Mesenchymal stem cell (in vitro differentiated cells and primary cell): Measurements from ENCODE around the gene GMPR.
A peak's percentile ranks its signal among the peaks of the same experiment; 100 is the strongest.

Experiments
- DNase-seq: peaks from one replicate; pipeline ENCODE4 v3.0.0-alpha.2; 2013
- H2AFZ ChIP-seq: one replicate; pipeline ENCODE4 v1.6.1; 2013; ENCODE audit warnings: low read depth, mild to moderate bottlenecking, control low read depth, inconsistent platforms, low read length, moderate library complexity
- H2AK5ac ChIP-seq: 2 replicates; pipeline ENCODE4 v1.6.1; 2013; ENCODE audit warnings: low read length, moderate library complexity, mild to moderate bottlenecking, inconsistent platforms; ENCODE audit not compliant: severe bottlenecking
- H2BK120ac ChIP-seq: one replicate; pipeline ENCODE4 v1.6.1; 2013; ENCODE audit warnings: low read depth, mild to moderate bottlenecking, inconsistent platforms, low read length, moderate library complexity
- H2BK12ac ChIP-seq, 2 experiments: one replicate each; pipeline ENCODE4 v1.6.1; 2013; ENCODE audit warnings: inconsistent platforms in 2 of 2, low read length in 2 of 2, mild to moderate bottlenecking in 2 of 2, moderate library complexity in 2 of 2, control low read depth in 1 of 2
- H2BK15ac ChIP-seq: one replicate; pipeline ENCODE4 v1.6.1; 2013; ENCODE audit warnings: mild to moderate bottlenecking, low read depth, inconsistent platforms; ENCODE audit not compliant: poor library complexity, severe bottlenecking
- H2BK5ac ChIP-seq: 2 replicates; pipeline ENCODE4 v1.6.1; 2013; ENCODE audit warnings: low read depth, mild to moderate bottlenecking, low read length, control low read depth, inconsistent platforms; ENCODE audit not compliant: poor library complexity, severe bottlenecking
- H3K14ac ChIP-seq, 2 experiments: one replicate each; pipeline ENCODE4 v1.6.1; 2013; ENCODE audit warnings: inconsistent platforms in 2 of 2, low read length in 2 of 2, control low read depth in 1 of 2, mild to moderate bottlenecking in 1 of 2, moderate library complexity in 1 of 2
- H3K18ac ChIP-seq, 2 experiments: one replicate each; pipeline ENCODE4 v1.6.1; 2013; ENCODE audit warnings: inconsistent platforms in 2 of 2, low read length in 2 of 2, control low read depth in 1 of 2, low read depth in 1 of 2, mild to moderate bottlenecking in 1 of 2
- H3K23ac ChIP-seq, 2 experiments: one replicate each; pipeline ENCODE4 v1.6.1; 2013; ENCODE audit warnings: inconsistent platforms in 2 of 2, low read length in 2 of 2, mild to moderate bottlenecking in 2 of 2, moderate library complexity in 2 of 2, control low read depth in 1 of 2
- H3K27ac ChIP-seq: 2 replicates; pipeline ENCODE4 v1.5.1; 2013; ENCODE audit warnings: mild to moderate bottlenecking, moderate library complexity, low read length, control low read depth, inconsistent platforms; ENCODE audit not compliant: poor library complexity, severe bottlenecking
- H3K27me3 ChIP-seq, 2 experiments: 2 replicates each; pipeline versions ENCODE4 v1.6.1 to v1.7.0; 2013; ENCODE audit warnings: low read length in 2 of 2, mild to moderate bottlenecking in 2 of 2, moderate library complexity in 2 of 2, control low read depth in 1 of 2, inconsistent platforms in 1 of 2; ENCODE audit not compliant: control insufficient read depth in 1 of 2, insufficient read depth in 1 of 2
- H3K36me3 ChIP-seq, 2 experiments: 2 replicates each; pipeline versions ENCODE4 v1.6.1 to v1.7.0; 2013; ENCODE audit warnings: low read length in 2 of 2, control low read depth in 1 of 2, inconsistent platforms in 1 of 2, low read depth in 1 of 2, mild to moderate bottlenecking in 1 of 2; ENCODE audit not compliant: insufficient read depth in 2 of 2, control insufficient read depth in 1 of 2
- H3K4ac ChIP-seq, 2 experiments: one replicate each; pipeline ENCODE4 v1.6.1; 2013; ENCODE audit warnings: inconsistent platforms in 2 of 2, low read length in 2 of 2, mild to moderate bottlenecking in 2 of 2, moderate library complexity in 2 of 2, control low read depth in 1 of 2, low read depth in 1 of 2
- H3K4me1 ChIP-seq: 2 replicates; pipeline ENCODE4 v1.6.1; 2013; ENCODE audit warnings: low read depth, low read length, control low read depth; ENCODE audit not compliant: control insufficient read depth, insufficient read depth
- H3K4me2 ChIP-seq: 2 replicates; pipeline ENCODE4 v1.6.1; 2013; ENCODE audit warnings: low read length, mild to moderate bottlenecking, inconsistent platforms; ENCODE audit not compliant: poor library complexity, severe bottlenecking
- H3K4me3 ChIP-seq, 2 experiments: 2 replicates each; pipeline versions ENCODE4 v1.5.1 to v1.7.0; 2013; ENCODE audit warnings: low read length in 2 of 2, mild to moderate bottlenecking in 2 of 2, control low read depth in 1 of 2, low read depth in 1 of 2; ENCODE audit not compliant: insufficient read depth in 1 of 2
- H3K79me1 ChIP-seq: replicated peaks from 2 replicates; pipeline ENCODE4 v1.6.1; 2013; ENCODE audit warnings: mild to moderate bottlenecking, control low read depth, low read length, inconsistent platforms; ENCODE audit not compliant: poor library complexity, severe bottlenecking
- H3K9ac ChIP-seq: 2 replicates; pipeline ENCODE4 v1.7.0; 2013; ENCODE audit warnings: mild to moderate bottlenecking, low read length, moderate library complexity
- H3K9me3 ChIP-seq: 2 replicates; pipeline ENCODE4 v1.7.0; 2013; ENCODE audit warnings: mild to moderate bottlenecking, low read length; ENCODE audit not compliant: control insufficient read depth
- H4K8ac ChIP-seq: one replicate; pipeline ENCODE4 v1.6.1; 2013; ENCODE audit warnings: inconsistent platforms, mild to moderate bottlenecking, low read length, moderate library complexity
- H4K91ac ChIP-seq: one replicate; pipeline ENCODE4 v1.6.1; 2013; ENCODE audit warnings: mild to moderate bottlenecking, low read length, inconsistent platforms
- WGBS: methylation state at CpG from one replicate; pipeline ENCODE4 v1.1.7; 2013; ENCODE audit warnings: mixed read lengths; 5-methylcytosine and 5-hydroxymethylcytosine counted together

The GMPR gene

DNA sequence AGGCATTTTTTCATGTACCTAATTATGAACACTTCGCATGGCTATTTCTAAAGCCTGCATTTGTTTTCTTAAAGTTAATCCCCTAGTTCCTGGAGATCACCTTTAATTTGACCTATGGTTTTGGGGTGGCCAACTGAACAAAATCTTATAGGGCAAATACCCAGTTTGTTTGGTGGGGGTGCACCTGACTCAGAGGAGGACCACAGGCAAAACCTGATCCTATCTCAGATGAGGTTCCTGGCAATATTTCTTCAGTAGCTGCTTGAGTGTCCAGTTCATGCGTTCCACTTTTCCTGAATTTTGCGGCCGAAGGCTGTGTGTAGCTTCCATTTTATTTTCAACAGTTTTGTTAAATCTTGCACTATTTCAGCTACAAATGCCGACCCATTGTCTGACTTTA is 10.3 kb upstream of the GMPR start:
- Histone ChIP-seq H2AK5ac (no peak overlapping the region), H3K4me2 (no peak overlapping the region), H2AFZ (no peak overlapping the region), H3K18ac (no peak overlapping the region), H3K4ac (no peak overlapping the region), H2BK120ac (no peak overlapping the region), H3K27me3 (peaks cover 22 to 26% of the 10 kb centered on the region in 2 experiments), H3K9ac (no peak overlapping the region), H3K14ac (no peak overlapping the region), H3K4me1 (peaks cover 2% of the 10 kb centered on the region), H3K4me3 (no peak overlapping the region), H3K9me3 (no peaks in the 10 kb centered on the region), H3K27ac (no peak overlapping the region), H3K79me1 (no peaks in the 10 kb centered on the region), H2BK15ac (no peak overlapping the region), H2BK5ac (no peak overlapping the region), H2BK12ac (no peak overlapping the region), H3K23ac (no peak overlapping the region), H4K8ac (no peak overlapping the region), H4K91ac (no peak overlapping the region), H3K36me3 (no peaks in the 10 kb centered on the region)
- no peak for DNase-seq
- 96% methylated on average over 4 of the region's 5 CpGs for WGBS

DNA sequence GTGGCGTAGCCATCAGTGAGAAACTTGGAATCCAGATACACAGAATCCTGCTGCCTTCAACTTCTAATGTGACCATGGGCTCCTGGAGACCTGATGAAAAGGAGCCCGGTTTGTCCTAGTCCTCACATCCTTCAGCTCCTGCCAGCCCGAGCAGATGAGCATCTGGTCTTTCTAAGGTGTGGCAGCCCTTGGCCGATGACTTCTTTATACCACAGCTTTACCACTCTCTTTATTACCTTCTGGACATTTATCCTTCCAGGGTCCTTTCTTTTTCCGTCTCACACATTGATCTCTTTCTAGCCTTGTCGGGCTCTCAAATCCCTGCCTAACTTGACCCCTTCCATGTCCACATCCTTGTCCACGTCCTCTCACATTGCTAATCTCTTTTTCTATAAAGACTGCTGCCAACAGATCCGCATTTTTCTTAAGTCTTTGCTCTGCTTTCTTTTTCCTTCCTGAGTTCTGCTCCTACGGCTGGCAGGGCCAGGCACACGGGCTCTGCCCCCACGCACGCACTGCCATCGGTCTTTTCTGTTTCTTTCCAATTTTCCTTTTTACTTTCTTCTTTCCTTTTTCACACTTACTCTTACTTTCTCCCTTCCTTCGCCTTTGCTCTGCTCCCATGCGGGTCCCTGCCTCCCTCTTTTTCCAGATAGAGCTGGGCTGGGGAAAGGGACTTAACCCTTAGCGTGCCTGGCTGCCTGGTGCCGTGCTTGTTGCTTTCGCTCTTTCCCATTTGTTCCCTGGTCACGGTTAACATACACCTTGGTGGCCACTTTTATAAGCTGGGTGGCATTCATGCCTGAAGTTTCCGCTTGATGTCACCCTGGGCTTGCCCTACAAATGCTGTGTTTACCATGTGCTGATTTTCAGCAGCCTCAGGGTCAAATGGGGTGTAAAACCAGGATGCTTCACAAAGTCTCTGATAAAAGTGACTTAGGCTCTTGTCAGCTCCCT is 9.4 kb upstream of the GMPR start:
- DNase-seq, result no peak
- peaks cover 2% of the 10 kb centered on the region for H3K4me1 ChIP-seq
- H2BK5ac ChIP-seq, result no peak overlapping the region
- H2BK12ac ChIP-seq, result peak overlapping the region in 1 of 2 experiments; percentile 63
- peaks cover 22 to 26% of the 10 kb centered on the region in 2 experiments for H3K27me3 ChIP-seq
- no peaks in the 10 kb centered on the region for H3K36me3 ChIP-seq
- H2AFZ ChIP-seq, result no peak overlapping the region
- no peak overlapping the region for H2BK15ac ChIP-seq
- 75% methylated on average over 19 of the region's 20 CpGs for WGBS
- H3K9me3 ChIP-seq, result no peaks in the 10 kb centered on the region
- H3K4me3 ChIP-seq, result peak overlapping the region in 1 of 2 experiments; percentile 72
- no peak overlapping the region for H4K91ac ChIP-seq
- peak overlapping the region in 1 of 2 experiments; percentile 28 for H3K18ac ChIP-seq
- no peaks in the 10 kb centered on the region for H3K79me1 ChIP-seq
- H3K4me2 ChIP-seq, result no peak overlapping the region
- no peak overlapping the region for H3K23ac ChIP-seq
- H2AK5ac ChIP-seq, result no peak overlapping the region
- no peak overlapping the region for H2BK120ac ChIP-seq
- H3K9ac ChIP-seq, result peak overlapping the region; percentile 67
- peak overlapping the region; percentile 5 for H4K8ac ChIP-seq
- H3K27ac ChIP-seq, result no peak overlapping the region
- H3K14ac ChIP-seq, result no peak overlapping the region
- H3K4ac ChIP-seq, result no peak overlapping the region

DNA sequence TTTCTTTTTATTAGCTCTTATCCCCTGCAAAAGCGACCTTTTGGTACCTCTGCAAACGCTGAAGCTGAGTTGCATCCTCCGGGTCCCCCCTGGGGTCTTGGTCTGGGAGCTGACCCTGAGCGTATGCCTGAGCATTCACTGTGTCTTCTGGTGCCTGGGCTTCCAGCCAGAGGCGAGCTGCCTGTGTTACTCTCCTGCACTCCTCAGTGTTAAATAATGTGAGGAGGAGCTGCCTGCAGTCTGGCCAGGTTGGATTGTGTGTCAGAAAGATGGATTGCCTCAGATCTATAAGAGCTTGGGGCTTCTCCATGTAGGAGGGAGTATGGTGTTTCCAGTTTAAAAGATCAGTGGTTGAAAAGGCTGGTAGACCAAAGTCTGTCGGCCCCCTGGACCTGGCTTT is 8.7 kb upstream of the GMPR start:
- peaks cover 2% of the 10 kb centered on the region for H3K4me1 ChIP-seq
- H4K8ac ChIP-seq, result no peak overlapping the region
- no peaks in the 10 kb centered on the region for H3K79me1 ChIP-seq
- no peak overlapping the region for H2BK12ac ChIP-seq
- H3K4me3 ChIP-seq, result peak overlapping the region in 1 of 2 experiments; percentile 72
- peak overlapping the region in 1 of 2 experiments; percentile 21 for H3K18ac ChIP-seq
- no peak overlapping the region for H3K4ac ChIP-seq
- H3K14ac ChIP-seq, result no peak overlapping the region
- H3K9me3 ChIP-seq, result no peaks in the 10 kb centered on the region
- no peak overlapping the region for H3K23ac ChIP-seq
- 62% methylated on average over 6 of the region's 6 CpGs for WGBS
- H4K91ac ChIP-seq, result no peak overlapping the region
- H3K36me3 ChIP-seq, result no peaks in the 10 kb centered on the region
- H2BK120ac ChIP-seq, result no peak overlapping the region
- DNase-seq, result no peak
- H3K9ac ChIP-seq, result peak overlapping the region; percentile 67
- no peak overlapping the region for H3K27ac ChIP-seq
- no peak overlapping the region for H2AFZ ChIP-seq
- H2AK5ac ChIP-seq, result no peak overlapping the region
- H2BK5ac ChIP-seq, result no peak overlapping the region
- peaks cover 22 to 26% of the 10 kb centered on the region in 2 experiments for H3K27me3 ChIP-seq
- H3K4me2 ChIP-seq, result no peak overlapping the region
- H2BK15ac ChIP-seq, result no peak overlapping the region

DNA sequence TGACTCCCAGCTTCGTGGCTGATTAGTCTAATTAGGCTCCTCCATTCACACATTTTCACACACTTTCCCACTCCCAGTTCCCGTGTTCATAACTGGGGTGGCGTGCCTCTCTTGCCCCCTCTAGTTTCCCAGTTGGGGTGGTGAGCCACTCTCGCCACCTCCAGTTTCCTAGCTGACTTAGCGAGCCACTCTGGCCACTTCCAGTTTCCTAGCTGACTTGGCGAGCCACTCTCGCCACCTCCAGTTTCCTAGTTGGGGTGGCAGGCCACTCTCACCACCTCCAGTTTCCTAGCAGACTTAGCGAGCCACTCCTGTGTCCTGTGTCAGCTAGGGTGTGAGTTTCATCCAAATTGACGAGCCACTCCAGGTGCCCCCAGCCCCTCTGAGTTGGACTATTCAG is 7.4 kb upstream of the GMPR start:
- H3K9ac ChIP-seq, result no peak overlapping the region
- no peak overlapping the region for H2BK5ac ChIP-seq
- H3K18ac ChIP-seq, result no peak overlapping the region
- no peak overlapping the region for H4K91ac ChIP-seq
- peak overlapping the region; percentile 15 to 28 for H2BK12ac ChIP-seq
- no peak overlapping the region for H3K14ac ChIP-seq
- H3K9me3 ChIP-seq, result no peaks in the 10 kb centered on the region
- H2AFZ ChIP-seq, result no peak overlapping the region
- no peak overlapping the region for H2BK120ac ChIP-seq
- H3K27me3 ChIP-seq, result peaks cover 22 to 26% of the 10 kb centered on the region in 2 experiments
- no peak overlapping the region for H3K4ac ChIP-seq
- peak overlapping the region; percentile 41 for H2BK15ac ChIP-seq
- H3K4me1 ChIP-seq, result peaks cover 2% of the 10 kb centered on the region
- no peak overlapping the region for H3K27ac ChIP-seq
- no peaks in the 10 kb centered on the region for H3K36me3 ChIP-seq
- no peak overlapping the region for H2AK5ac ChIP-seq
- no peak overlapping the region for H3K23ac ChIP-seq
- 85% methylated on average over 9 of the region's 9 CpGs for WGBS
- no peak overlapping the region for H4K8ac ChIP-seq
- H3K79me1 ChIP-seq, result no peaks in the 10 kb centered on the region
- no peak overlapping the region for H3K4me3 ChIP-seq
- DNase-seq, result no peak
- no peak overlapping the region for H3K4me2 ChIP-seq
